Kidney epithelial cell (primary cell): Measurements from ENCODE around the gene TRIM52. TPM values are rescaled to one million over a fixed set of nuclear protein-coding genes. Genes with fewer than 3 reads are reported as not detected.

ENCODE experiments used
- DNase-seq: peaks from one replicate; pipeline ENCODE4 v3.0.0-alpha.2; 2010; ENCODE audit warnings: low read depth
- H3K27me3 ChIP-seq: 2 replicates; pipeline ENCODE4 v1.6.0; 2011; ENCODE audit warnings: low read length; ENCODE audit not compliant: control insufficient read depth, insufficient read depth
- H3K36me3 ChIP-seq: 2 replicates; pipeline ENCODE4 v1.5.1; 2011; ENCODE audit warnings: low read length; ENCODE audit not compliant: control insufficient read depth, insufficient read depth
- H3K4me3 ChIP-seq: 2 replicates; pipeline ENCODE4 v1.5.1; 2011; ENCODE audit warnings: low read depth, mild to moderate bottlenecking, control low read depth, low read length
- CTCF ChIP-seq: IDR thresholded peaks from 2 replicates; pipeline ENCODE4 v1.5.1; 2011; ENCODE audit warnings: mild to moderate bottlenecking, moderate library complexity, low read length, control low read depth, inconsistent platforms; ENCODE audit not compliant: insufficient read depth, poor library complexity, severe bottlenecking
- total RNA-seq: library from RNA; depleted of rRNA; stranded (reverse); fragments of >200 nt; gene quantifications from 2 replicates; pipeline ENCODE4 v1.2.3, GENCODE V29; 2015

TRIM52 gene
- total RNA-seq, 1 donor from 2014 or later, result 6.0 TPM

- TF ChIP-seq CTCF, result no peak
- no peak for DNase-seq
- no peak overlapping the region for H3K4me3 ChIP-seq
- H3K27me3 ChIP-seq, result no peaks in the 10 kb centered on the region
- peaks cover 1% of the 10 kb centered on the region for H3K36me3 ChIP-seq
Observed at GRCh38 chr5:181231432-181231831, 29.5 kb downstream of the TRIM52 start.

GRCh38 chr5:181230551-181230950, 30.4 kb downstream of the TRIM52 start:
- Histone ChIP-seq H3K4me3 (no peak overlapping the region), H3K27me3 (no peaks in the 10 kb centered on the region), H3K36me3 (peaks cover 3% of the 10 kb centered on the region)
- no peak for DNase-seq
- no peak for TF ChIP-seq CTCF

GRCh38 chr5:181229996-181230395, 30.9 kb downstream of the TRIM52 start:
- Histone ChIP-seq H3K36me3 (peaks cover 3% of the 10 kb centered on the region), H3K27me3 (no peaks in the 10 kb centered on the region), H3K4me3 (no peak overlapping the region)
- DNase-seq, result no peak
- no peak for TF ChIP-seq CTCF

GRCh38 chr5:181224390-181225229, 36.3 kb downstream of the TRIM52 start:
- Histone ChIP-seq H3K4me3 (peak overlapping the region; percentile 84), H3K27me3 (no peaks in the 10 kb centered on the region), H3K36me3 (peaks cover 2% of the 10 kb centered on the region)
- no peak for TF ChIP-seq CTCF
- DNase-seq, result no peak

- no peaks in the 10 kb centered on the region for H3K27me3 ChIP-seq
Observed at GRCh38 chr5:181223729-181224389, 37.1 kb downstream of the TRIM52 start.

More at GRCh38 chr5:181223729-181224389, 37.1 kb downstream of the TRIM52 start:
- DNase-seq, result no peak
- H3K4me3 ChIP-seq, result peak overlapping the region; percentile 84
- TF ChIP-seq CTCF, result no peak
- H3K36me3 ChIP-seq, result peaks cover 2% of the 10 kb centered on the region
